H9 (cell line): ENCODE measurements around the gene TACC2. TPM values are rescaled to one million over a fixed set of nuclear protein-coding genes. Genes with fewer than 3 reads are reported as not detected.
"Not testable (repeated sequence)": the region's sequence is repeated elsewhere in the genome, so short reads cannot be mapped to it uniquely, and the experiment has no call there.

Experiments
- DNase-seq: peaks from one replicate; pipeline ENCODE4 v3.0.0-alpha.2; 2017
- H2AFZ ChIP-seq: one replicate; pipeline ENCODE4 v1.6.1; 2013; ENCODE audit warnings: mild to moderate bottlenecking, low read length, control low read depth, moderate library complexity
- H2AK5ac ChIP-seq: 2 replicates; pipeline ENCODE4 v1.6.1; 2013; ENCODE audit warnings: low read length, control low read depth, mixed read lengths; ENCODE audit not compliant: insufficient read length
- H2BK120ac ChIP-seq: one replicate; pipeline ENCODE4 v1.6.1; 2013; ENCODE audit warnings: low read depth, mild to moderate bottlenecking, low read length, control low read depth, inconsistent platforms; ENCODE audit not compliant: poor library complexity, severe bottlenecking
- H2BK12ac ChIP-seq: 2 replicates; pipeline ENCODE4 v1.6.1; 2013; ENCODE audit warnings: low read length, control low read depth, mixed read lengths, low read depth; ENCODE audit not compliant: insufficient read length
- H2BK15ac ChIP-seq: 2 replicates; pipeline ENCODE4 v1.6.1; 2013; ENCODE audit warnings: low read depth, low read length, control low read depth
- H2BK20ac ChIP-seq: one replicate; pipeline ENCODE4 v1.6.1; 2013; ENCODE audit warnings: low read depth, mild to moderate bottlenecking, low read length, control low read depth, inconsistent platforms; ENCODE audit not compliant: poor library complexity, severe bottlenecking
- H2BK5ac ChIP-seq: 2 replicates; pipeline ENCODE4 v1.6.1; 2013; ENCODE audit warnings: low read length, control low read depth, mixed read lengths; ENCODE audit not compliant: insufficient read length
- H3K14ac ChIP-seq: 2 replicates; pipeline ENCODE4 v1.6.1; 2013; ENCODE audit warnings: low read length, control low read depth; ENCODE audit not compliant: insufficient read depth
- H3K18ac ChIP-seq: 2 replicates; pipeline ENCODE4 v1.6.1; 2013; ENCODE audit warnings: low read depth, mild to moderate bottlenecking, mixed read lengths, low read length, control low read depth; ENCODE audit not compliant: insufficient read length
- H3K23ac ChIP-seq: 2 replicates; pipeline ENCODE4 v1.6.1; 2013; ENCODE audit warnings: low read length, control low read depth, mixed read lengths, low read depth; ENCODE audit not compliant: insufficient read length
- H3K23me2 ChIP-seq: 2 replicates; pipeline ENCODE4 v1.6.1; 2013; ENCODE audit warnings: low read depth, mild to moderate bottlenecking, mixed read lengths, low read length, control low read depth; ENCODE audit not compliant: insufficient read length, poor library complexity, severe bottlenecking
- H3K27ac ChIP-seq: 2 replicates; pipeline ENCODE4 v1.5.1; 2013; ENCODE audit warnings: low read length, control low read depth, mixed read lengths, low read depth; ENCODE audit not compliant: insufficient read length
- H3K27me3 ChIP-seq: 2 replicates; pipeline ENCODE4 v1.6.1; 2013; ENCODE audit warnings: low read length, control low read depth, inconsistent platforms; ENCODE audit not compliant: insufficient read depth
- H3K4ac ChIP-seq: 2 replicates; pipeline ENCODE4 v1.6.1; 2013; ENCODE audit warnings: low read depth, mild to moderate bottlenecking, control low read depth, inconsistent platforms, low read length, moderate library complexity
- H3K4me1 ChIP-seq: 2 replicates; pipeline ENCODE4 v1.6.1; 2013; ENCODE audit warnings: low read length, control low read depth, inconsistent platforms; ENCODE audit not compliant: insufficient read depth
- H3K4me2 ChIP-seq: 2 replicates; pipeline ENCODE4 v1.6.1; 2013; ENCODE audit warnings: low read length, control low read depth, mixed read lengths; ENCODE audit not compliant: insufficient read length, insufficient read depth
- H3K56ac ChIP-seq: 2 replicates; pipeline ENCODE4 v1.6.1; 2013; ENCODE audit warnings: low read depth, mild to moderate bottlenecking, mixed read lengths, low read length, control low read depth; ENCODE audit not compliant: insufficient read length
- H3K79me1 ChIP-seq: 2 replicates; pipeline ENCODE4 v1.6.1; 2013; ENCODE audit warnings: low read depth, mild to moderate bottlenecking, moderate library complexity, low read length, control low read depth, inconsistent platforms; ENCODE audit not compliant: insufficient read depth, poor library complexity, severe bottlenecking
- H3K79me2 ChIP-seq: 2 replicates; pipeline ENCODE4 v1.6.1; 2013; ENCODE audit warnings: low read length, control low read depth, inconsistent platforms; ENCODE audit not compliant: insufficient read depth
- H3K9ac ChIP-seq: 2 replicates; pipeline ENCODE4 v1.6.1; 2013; ENCODE audit warnings: low read length, control low read depth, mixed read lengths; ENCODE audit not compliant: insufficient read length; ENCODE audit errors: extremely low read depth
- H3K9me3 ChIP-seq: one replicate; pipeline ENCODE4 v1.6.1; 2013; ENCODE audit warnings: low read depth, low read length, inconsistent platforms; ENCODE audit not compliant: control insufficient read depth
- H3T11ph ChIP-seq: one replicate; pipeline ENCODE4 v1.6.1; 2013; ENCODE audit warnings: mild to moderate bottlenecking, low read length, control low read depth, inconsistent platforms
- H4K20me1 ChIP-seq: one replicate; pipeline ENCODE4 v1.6.1; 2013; ENCODE audit not compliant: control insufficient read depth, insufficient read length, insufficient read depth
- H4K5ac ChIP-seq: 2 replicates; pipeline ENCODE4 v1.6.1; 2013; ENCODE audit warnings: low read depth, mild to moderate bottlenecking, mixed read lengths, low read length, control low read depth; ENCODE audit not compliant: insufficient read length
- H4K8ac ChIP-seq: replicated peaks from 2 replicates; pipeline ENCODE4 v1.6.1; 2013; ENCODE audit warnings: low read length, control low read depth, mixed read lengths, low read depth; ENCODE audit not compliant: insufficient read length
- H4K91ac ChIP-seq: 2 replicates; pipeline ENCODE4 v1.6.1; 2013; ENCODE audit warnings: low read depth, mild to moderate bottlenecking, moderate library complexity, mixed read lengths, low read length, control low read depth; ENCODE audit not compliant: insufficient read length
- H3K27ac Mint-ChIP-seq, 3 experiments: 2 replicates in 2 of 3; 3 replicates in 1 of 3; pipeline ENCODE4 v1.8.0; 2020 to 2021; ENCODE audit warnings: mixed read lengths in 3 of 3, mild to moderate bottlenecking in 1 of 3, moderate library complexity in 1 of 3
- H3K27me3 Mint-ChIP-seq: 2 replicates; pipeline ENCODE4 v1.8.0; 2021; ENCODE audit warnings: low read depth, mild to moderate bottlenecking, moderate library complexity, mixed read lengths
- H3K36me3 Mint-ChIP-seq, 3 experiments: 2 replicates in 2 of 3; 3 replicates in 1 of 3; pipeline ENCODE4 v1.8.0; 2020 to 2021; ENCODE audit warnings: low read depth in 3 of 3, mixed read lengths in 3 of 3; ENCODE audit not compliant: insufficient read depth in 1 of 3
- H3K4me1 Mint-ChIP-seq, 2 experiments: 2 replicates each; pipeline ENCODE4 v1.8.0; 2020; ENCODE audit warnings: mixed read lengths in 2 of 2
- H3K4me3 Mint-ChIP-seq, 2 experiments: 2 replicates in 1 of 2; 3 replicates in 1 of 2; pipeline ENCODE4 v1.8.0; 2020 to 2021; ENCODE audit warnings: mild to moderate bottlenecking in 2 of 2, mixed read lengths in 2 of 2, moderate library complexity in 1 of 2
- H3K9me3 Mint-ChIP-seq, 2 experiments: 2 replicates in 1 of 2; 3 replicates in 1 of 2; pipeline ENCODE4 v1.8.0; 2020; ENCODE audit warnings: mild to moderate bottlenecking in 2 of 2, mixed read lengths in 2 of 2, moderate library complexity in 1 of 2
- CTCF ChIP-seq: fragments of 200-600 bp; sonication (generic); conservative IDR thresholded peaks from 3 replicates; pipeline ENCODE4 v1.8.0; 2021; ENCODE audit warnings: antibody characterized with exemption, mild to moderate bottlenecking
- WGBS: extraction: QIAGEN DNeasy Blood & Tissue Kit; methylation state at CpG from one replicate; pipeline ENCODE4 v1.1.7; 2013; ENCODE audit warnings: missing lambda C conversion rate, low lambda C conversion rate, mixed read lengths; ENCODE audit not compliant: insufficient read length; ENCODE audit errors: extremely low coverage; 5-methylcytosine and 5-hydroxymethylcytosine counted together
- total RNA-seq: library from RNA; stranded (reverse); gene quantifications from 2 replicates; pipeline ENCODE4 v1.2.1, GENCODE V29; 2021

The TACC2 gene
- total RNA-seq, 1 experiment from 2014 or later = 58.1 TPM

- H3K18ac ChIP-seq = no peak overlapping the region
- H3K79me1 ChIP-seq = no peaks in the 10 kb centered on the region
- H2BK15ac ChIP-seq = no peak overlapping the region
- H3K9me3 ChIP-seq = no peaks in the 10 kb centered on the region
- no peak overlapping the region for H2BK120ac ChIP-seq
- no peak overlapping the region for H3T11ph ChIP-seq
- no peak overlapping the region for H4K91ac ChIP-seq
- no peaks in the 10 kb centered on the region for H3K23me2 ChIP-seq
- no peak overlapping the region for H3K9ac ChIP-seq
- H3K9me3 Mint-ChIP-seq = no peaks in the 10 kb centered on the region
- no peak overlapping the region for H4K5ac ChIP-seq
- no peaks in the 10 kb centered on the region for H4K20me1 ChIP-seq
- no peak overlapping the region for H2BK5ac ChIP-seq
- no peak overlapping the region for H2AFZ ChIP-seq
- no peak overlapping the region for H2BK20ac ChIP-seq
- H3K4me1 Mint-ChIP-seq = peaks cover 0 to under 1% of the 10 kb centered on the region in 2 experiments; a peak in 1 of 4 replicates
- H3K4ac ChIP-seq = no peak overlapping the region
- H3K36me3 Mint-ChIP-seq = peaks cover 38 to 66% (median 58%) of the 10 kb centered on the region in 3 experiments
- no peak overlapping the region for H3K4me3 Mint-ChIP-seq
- H3K27ac ChIP-seq = no peak overlapping the region
- WGBS = no CpG with 5 or more reads among the region's 3 CpGs
- H3K4me1 ChIP-seq = no peaks in the 10 kb centered on the region
- H3K27me3 ChIP-seq = no peaks in the 10 kb centered on the region
- H3K14ac ChIP-seq = no peak overlapping the region
- no peak overlapping the region for H3K56ac ChIP-seq
- H3K23ac ChIP-seq = no peak overlapping the region
- H3K79me2 ChIP-seq = no peaks in the 10 kb centered on the region
- no peak overlapping the region for H2AK5ac ChIP-seq
- H2BK12ac ChIP-seq = no peak overlapping the region
- H4K8ac ChIP-seq = no peak overlapping the region
- TF ChIP-seq CTCF = no peak
- H3K27ac Mint-ChIP-seq = peak overlapping the region in 1 of 3 experiments; percentile 60; a peak in 1 of 7 replicates
- no peak overlapping the region for H3K4me2 ChIP-seq
- DNase-seq = no peak
- H3K27me3 Mint-ChIP-seq = no peaks in the 10 kb centered on the region
Observed at GRCh38 chr10:121965996-121966395, 23.0 kb upstream of the TACC2 start.

- H2AFZ ChIP-seq, H3K14ac ChIP-seq, H3K4ac ChIP-seq, H3K4me3 Mint-ChIP-seq, H2BK5ac ChIP-seq, H2AK5ac ChIP-seq, H4K8ac ChIP-seq, H3K4me2 ChIP-seq, H3K23ac ChIP-seq, H3T11ph ChIP-seq, H4K20me1 ChIP-seq, H4K91ac ChIP-seq, H3K79me2 ChIP-seq, H3K4me1 ChIP-seq, H3K9me3 Mint-ChIP-seq, H3K9me3 ChIP-seq, H2BK12ac ChIP-seq, H4K5ac ChIP-seq, H3K27ac Mint-ChIP-seq, H2BK120ac ChIP-seq, H2BK20ac ChIP-seq, H3K56ac ChIP-seq, DNase-seq, H3K9ac ChIP-seq, H3K27ac ChIP-seq, H3K18ac ChIP-seq, H3K23me2 ChIP-seq, H3K79me1 ChIP-seq, H3K27me3 Mint-ChIP-seq, H2BK15ac ChIP-seq, H3K27me3 ChIP-seq: not testable (repeated sequence)
- H3K4me1 Mint-ChIP-seq = peaks cover 10 to 14% of the 10 kb centered on the region in 2 experiments
- WGBS = no CpG with 5 or more reads among the region's 8 CpGs
- peaks cover 31 to 65% (median 64%) of the 10 kb centered on the region in 3 experiments for H3K36me3 Mint-ChIP-seq
Observed at GRCh38 chr10:121969086-121969485, 19.9 kb upstream of the TACC2 start.
